Natural killer cell (primary cell): ENCODE data around the gene APOBEC3H. TPM values are rescaled to one million over a fixed set of nuclear protein-coding genes. Genes with fewer than 3 reads are reported as not detected.
"Not testable (repeated sequence)": the region's sequence is repeated elsewhere in the genome, so short reads cannot be mapped to it uniquely, and the experiment has no call there.

Experiments used
- ATAC-seq, 3 donors: fragments of 150-1000 bp in 2 of 3; fragments of 200-7000 bp in 1 of 3; cut with Tn5 transposase; 1 replicate in 1 of 3; 2 replicates in 2 of 3; pipeline ENCODE4 v1.10.0; 2021; ENCODE audit warnings: mild to moderate bottlenecking in 2 of 3, moderate library complexity in 2 of 3
- DNase-seq, 2 donors: peaks; one replicate each; pipeline versions ENCODE4 v3.0.0 to v3.0.0-alpha.2; 2013 to 2021; ENCODE audit warnings: mixed read lengths in 1 of 2
- H3K27ac ChIP-seq: one replicate; pipeline ENCODE4 v1.5.1; 2013; ENCODE audit warnings: mild to moderate bottlenecking, low read length
- H3K27me3 ChIP-seq: one replicate; pipeline ENCODE4 v1.6.1; 2013; ENCODE audit warnings: low read length; ENCODE audit not compliant: control insufficient read depth, insufficient read depth
- H3K36me3 ChIP-seq: one replicate; pipeline ENCODE4 v1.6.1; 2013; ENCODE audit warnings: low read length; ENCODE audit not compliant: control insufficient read depth, insufficient read depth
- H3K4me1 ChIP-seq: one replicate; pipeline ENCODE4 v1.6.1; 2013; ENCODE audit warnings: low read length; ENCODE audit not compliant: control insufficient read depth, insufficient read depth
- H3K4me3 ChIP-seq: one replicate; pipeline ENCODE4 v1.5.1; 2013; ENCODE audit warnings: low read length
- H3K9me3 ChIP-seq: one replicate; pipeline ENCODE4 v1.6.1; 2013; ENCODE audit warnings: low read length; ENCODE audit not compliant: control insufficient read depth, insufficient read depth
- H3K27ac Mint-ChIP-seq, 2 donors: one replicate each; pipeline ENCODE4 v1.8.0; 2022; ENCODE audit warnings: mild to moderate bottlenecking in 2 of 2, mixed read lengths in 2 of 2, moderate library complexity in 1 of 2
- H3K27me3 Mint-ChIP-seq, 2 donors: one replicate each; pipeline ENCODE4 v1.8.0; 2022; ENCODE audit warnings: low read depth in 2 of 2, mixed read lengths in 2 of 2
- H3K36me3 Mint-ChIP-seq: one replicate; pipeline ENCODE4 v1.8.0; 2022; ENCODE audit warnings: mixed read lengths
- H3K4me1 Mint-ChIP-seq, 2 donors: one replicate each; pipeline ENCODE4 v1.8.0; 2022; ENCODE audit warnings: mixed read lengths in 2 of 2
- H3K4me3 Mint-ChIP-seq: one replicate; pipeline ENCODE4 v1.8.0; 2022; ENCODE audit warnings: mild to moderate bottlenecking, moderate library complexity, mixed read lengths
- H3K9me3 Mint-ChIP-seq, 2 donors: one replicate each; pipeline ENCODE4 v1.8.0; 2022; ENCODE audit warnings: mixed read lengths in 2 of 2
- WGBS: methylation state at CpG from one replicate; pipeline ENCODE4 v1.1.7; 2013; ENCODE audit warnings: missing lambda C conversion rate; ENCODE audit not compliant: insufficient coverage; 5-methylcytosine and 5-hydroxymethylcytosine counted together
- intact Hi-C: fragments of 100-400 bp; cut with micrococcal nuclease; formaldehyde crosslinking; loops from one replicate; pipeline ENCODE4 v1.14.2; 2022
- total RNA-seq, 4 donors: library from RNA; stranded (reverse); fragments of 120-200 nt in 1 of 4; gene quantifications; one replicate each; pipeline versions ENCODE4 v1.2.3 to v1.2.4, GENCODE V29; 2013 to 2022
- TF ChIP-seq, protein P1 (sequence below): fragments of 200-600 bp; IDR thresholded peaks from one replicate; pipeline ENCODE4 v1.8.0; 2022; ENCODE audit warnings: antibody characterized with exemption

Gene APOBEC3H
- total RNA-seq, 3 donors from 2014 or later (not counting 1 experiment from before 2014, with no cell fraction given), result 14.1 to 17.0 (median 14.6) TPM

DNA sequence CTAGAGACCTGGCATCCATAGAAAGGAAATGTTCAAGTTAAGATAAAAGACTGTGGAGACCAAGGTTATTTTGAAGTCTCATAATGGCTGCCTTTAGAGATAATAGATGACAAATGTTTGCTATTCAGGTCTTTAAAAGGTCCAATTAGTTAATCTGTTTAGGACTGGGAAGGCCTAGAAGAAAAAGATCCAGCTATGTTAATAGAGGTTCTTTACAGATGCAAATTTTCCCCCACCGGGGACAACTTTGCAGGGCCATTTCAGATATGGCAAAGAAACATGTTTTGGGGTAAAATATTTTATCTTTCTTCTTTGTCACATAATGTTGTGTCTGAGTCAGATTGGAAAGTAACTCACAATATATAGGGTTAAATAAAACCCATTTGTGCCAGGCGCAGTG, 23.1 kb upstream of the APOBEC3H start:
- H3K27ac ChIP-seq, result no peak overlapping the region
- TF ChIP-seq, protein P1, sequence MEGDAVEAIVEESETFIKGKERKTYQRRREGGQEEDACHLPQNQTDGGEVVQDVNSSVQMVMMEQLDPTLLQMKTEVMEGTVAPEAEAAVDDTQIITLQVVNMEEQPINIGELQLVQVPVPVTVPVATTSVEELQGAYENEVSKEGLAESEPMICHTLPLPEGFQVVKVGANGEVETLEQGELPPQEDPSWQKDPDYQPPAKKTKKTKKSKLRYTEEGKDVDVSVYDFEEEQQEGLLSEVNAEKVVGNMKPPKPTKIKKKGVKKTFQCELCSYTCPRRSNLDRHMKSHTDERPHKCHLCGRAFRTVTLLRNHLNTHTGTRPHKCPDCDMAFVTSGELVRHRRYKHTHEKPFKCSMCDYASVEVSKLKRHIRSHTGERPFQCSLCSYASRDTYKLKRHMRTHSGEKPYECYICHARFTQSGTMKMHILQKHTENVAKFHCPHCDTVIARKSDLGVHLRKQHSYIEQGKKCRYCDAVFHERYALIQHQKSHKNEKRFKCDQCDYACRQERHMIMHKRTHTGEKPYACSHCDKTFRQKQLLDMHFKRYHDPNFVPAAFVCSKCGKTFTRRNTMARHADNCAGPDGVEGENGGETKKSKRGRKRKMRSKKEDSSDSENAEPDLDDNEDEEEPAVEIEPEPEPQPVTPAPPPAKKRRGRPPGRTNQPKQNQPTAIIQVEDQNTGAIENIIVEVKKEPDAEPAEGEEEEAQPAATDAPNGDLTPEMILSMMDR, result no peak
- H3K9me3 ChIP-seq, result no peaks in the 10 kb centered on the region
- Mint-ChIP-seq H3K27ac (no peak overlapping the region), H3K4me1 (peaks cover 30 to 44% of the 10 kb centered on the region in 2 donors), H3K36me3 (no peaks in the 10 kb centered on the region), H3K4me3 (no peak overlapping the region), H3K9me3 (no peaks in the 10 kb centered on the region), H3K27me3 (no peaks in the 10 kb centered on the region)
- intact Hi-C loops, result no loop called here
- peaks cover 42% of the 10 kb centered on the region for H3K4me1 ChIP-seq
- ATAC-seq (no peak), DNase-seq (no peak)
- WGBS, result 100% methylated on average over 1 of the region's 2 CpGs
- H3K27me3 ChIP-seq, result no peaks in the 10 kb centered on the region
- peaks cover 1% of the 10 kb centered on the region for H3K36me3 ChIP-seq
- no peak overlapping the region for H3K4me3 ChIP-seq

DNA sequence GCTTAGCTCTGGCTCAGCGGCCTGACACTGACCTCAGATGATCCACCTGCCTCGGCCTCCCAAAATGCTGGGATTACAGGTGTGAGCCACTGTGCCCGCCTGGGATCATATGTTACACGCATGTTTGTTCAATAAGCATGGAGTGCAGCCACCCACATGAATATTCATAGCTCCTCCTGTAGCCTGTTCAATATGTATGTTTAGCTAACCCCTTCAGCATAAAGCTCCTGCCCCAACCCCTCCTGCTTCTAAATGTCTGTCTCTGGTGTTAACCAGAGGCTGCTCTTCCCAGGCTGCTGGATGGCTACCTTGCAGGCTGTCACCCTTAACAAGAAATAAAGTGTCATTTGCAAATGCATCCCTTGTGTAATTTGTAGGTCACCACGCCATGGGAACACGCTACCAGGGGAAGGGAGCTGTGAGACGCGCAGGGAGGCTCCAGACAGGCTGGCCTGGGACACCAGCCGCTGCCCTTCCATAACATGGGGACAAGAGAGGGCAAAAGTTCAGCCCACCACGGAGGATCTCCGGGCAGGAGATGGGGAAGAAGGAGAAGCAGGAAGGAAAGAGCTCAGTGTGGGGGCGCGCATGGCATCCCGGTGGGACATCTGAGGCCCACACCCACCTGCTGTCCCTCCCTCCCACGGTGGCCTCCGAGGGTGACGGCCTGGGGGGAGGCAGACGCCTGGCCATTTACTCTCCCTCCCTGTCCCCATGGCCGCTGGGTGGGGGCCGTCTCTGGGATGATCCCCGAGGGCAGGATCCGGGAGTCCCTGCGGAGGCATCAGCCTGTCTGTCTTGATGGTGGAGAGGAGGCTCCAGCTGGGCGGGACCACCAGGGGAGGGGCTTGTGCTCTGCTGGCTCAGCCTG, 20.7 kb upstream of the APOBEC3H start:
- peak overlapping the region; percentile 23 for H3K4me3 ChIP-seq
- Mint-ChIP-seq H3K4me3 (peak overlapping the region; percentile 90), H3K27ac (peak overlapping the region; percentile 98 to 99), H3K4me1 (peaks cover 49 to 65% of the 10 kb centered on the region in 2 donors)
- intact Hi-C loops, result loop anchor here (1.0 kb wide), 1 partner anchor 39 kb away; no protein-coding TSS in a partner anchor
- ATAC-seq, DNase-seq, H3K36me3 Mint-ChIP-seq, H3K9me3 ChIP-seq, H3K9me3 Mint-ChIP-seq, H3K27me3 ChIP-seq, H3K27me3 Mint-ChIP-seq: not testable (repeated sequence)
- 58% methylated on average over 10 of the region's 24 CpGs for whole genome bisulfite sequencing
- H3K27ac ChIP-seq, result peak overlapping the region; percentile 68
- peaks cover 15% of the 10 kb centered on the region for H3K36me3 ChIP-seq
- H3K4me1 ChIP-seq, result peaks cover 59% of the 10 kb centered on the region

DNA sequence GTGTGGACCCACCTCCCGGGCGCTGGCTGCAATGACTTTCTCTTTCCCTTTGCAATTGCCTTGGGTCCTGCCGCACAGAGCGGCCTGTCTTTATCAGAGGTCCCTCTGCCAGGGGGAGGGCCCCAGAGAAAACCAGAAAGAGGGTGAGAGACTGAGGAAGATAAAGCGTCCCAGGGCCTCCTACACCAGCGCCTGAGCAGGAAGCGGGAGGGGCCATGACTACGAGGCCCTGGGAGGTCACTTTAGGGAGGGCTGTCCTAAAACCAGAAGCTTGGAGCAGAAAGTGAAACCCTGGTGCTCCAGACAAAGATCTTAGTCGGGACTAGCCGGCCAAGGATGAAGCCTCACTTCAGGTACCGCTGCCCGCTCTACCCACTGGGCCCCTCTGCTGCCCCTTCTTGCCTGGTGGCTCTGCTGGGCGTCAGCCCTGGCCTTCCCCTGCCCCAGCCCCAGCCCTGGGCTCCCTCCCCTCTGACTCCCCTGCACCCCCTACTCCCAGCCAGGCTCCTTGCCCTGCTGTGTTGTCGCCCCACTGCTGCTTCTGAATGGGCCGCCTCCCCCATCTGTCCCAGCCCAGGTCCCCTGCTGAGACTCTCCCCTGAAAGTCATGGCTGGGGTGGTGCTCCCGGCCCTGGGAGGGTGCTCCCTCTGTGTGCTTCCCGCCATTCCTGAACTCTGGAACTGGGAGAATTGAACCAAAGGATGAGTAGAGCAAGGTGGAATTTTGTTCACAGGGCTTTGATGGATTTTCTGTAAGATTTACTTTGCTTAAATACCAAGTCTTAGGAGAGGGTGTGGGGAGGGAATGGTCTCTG, 19.8 kb upstream of the APOBEC3H start, which contains the start of gene APOBEC3G:
Gene APOBEC3G, plus strand, starts transcription at position 250 of the 815 bp plus-strand sequence. Its CDS starts 87 bp downstream, at position 337.
- intact Hi-C loops, result loop anchor here (1.0 kb wide), 1 partner anchor 38 kb away; no protein-coding TSS in a partner anchor
- Histone ChIP-seq H3K4me1 (peaks cover 60% of the 10 kb centered on the region), H3K36me3 (peaks cover 24% of the 10 kb centered on the region), H3K27ac (peak within 1 kb of the TSS; percentile 87), H3K4me3 (peak within 1 kb of the TSS; percentile 69)
- H3K9me3 Mint-ChIP-seq, H3K27me3 ChIP-seq, H3K9me3 ChIP-seq, H3K36me3 Mint-ChIP-seq, H3K27me3 Mint-ChIP-seq: not testable (repeated sequence)
- 3% methylated on average over 13 of the region's 17 CpGs for WGBS
- DNase-seq, result peak; percentile 61 to 81
- peaks cover 58 to 73% of the 10 kb centered on the region in 2 donors for H3K4me1 Mint-ChIP-seq
- peak; percentile 77 to 91 (median 81) for ATAC-seq
- H3K4me3 Mint-ChIP-seq, result peak within 1 kb of the TSS; percentile 99
- H3K27ac Mint-ChIP-seq, result peak within 1 kb of the TSS; percentile 98 to 99

DNA sequence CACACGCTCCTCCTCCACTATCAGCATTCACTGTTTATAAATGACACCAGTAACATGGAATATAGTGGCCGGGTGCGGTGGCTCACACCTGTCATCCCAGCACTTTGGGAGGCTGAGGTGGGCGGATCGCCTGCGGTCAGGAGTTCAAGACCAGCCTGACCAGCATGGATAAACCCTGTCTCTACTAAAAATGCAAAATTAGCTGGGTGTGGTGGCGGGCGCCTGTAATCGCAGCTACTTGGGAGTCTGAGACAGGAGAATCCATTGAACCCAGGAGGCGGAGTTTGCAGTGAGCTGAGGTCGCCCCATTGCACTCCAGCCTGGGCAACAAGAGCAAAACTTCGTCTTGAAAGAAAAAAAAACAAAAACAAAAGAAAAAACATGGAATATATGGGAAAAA, 19.1 kb upstream of the APOBEC3H start:
- WGBS, result 66% methylated on average over 11 of the region's 12 CpGs
- H3K4me1 Mint-ChIP-seq, result peaks cover 62 to 74% of the 10 kb centered on the region in 2 donors

More for the DNA sequence above, 19.1 kb upstream of the APOBEC3H start:
- DNase-seq, H3K27me3 Mint-ChIP-seq, H3K36me3 Mint-ChIP-seq, H3K9me3 Mint-ChIP-seq, ATAC-seq, H3K27me3 ChIP-seq, H3K9me3 ChIP-seq: not testable (repeated sequence)
- H3K36me3 ChIP-seq, result peaks cover 31% of the 10 kb centered on the region
- H3K27ac ChIP-seq, result peak overlapping the region; percentile 87
- Mint-ChIP-seq H3K27ac (peak overlapping the region; percentile 98 to 99), H3K4me3 (peak overlapping the region; percentile 99)
- H3K4me3 ChIP-seq, result peak overlapping the region; percentile 69
- intact Hi-C loops, result loop anchor here (1.0 kb wide), 1 partner anchor 37 kb away; no protein-coding TSS in a partner anchor
- peaks cover 63% of the 10 kb centered on the region for H3K4me1 ChIP-seq
